Measurements from ENCODE around the gene VTN.

VTN gene

DNA sequence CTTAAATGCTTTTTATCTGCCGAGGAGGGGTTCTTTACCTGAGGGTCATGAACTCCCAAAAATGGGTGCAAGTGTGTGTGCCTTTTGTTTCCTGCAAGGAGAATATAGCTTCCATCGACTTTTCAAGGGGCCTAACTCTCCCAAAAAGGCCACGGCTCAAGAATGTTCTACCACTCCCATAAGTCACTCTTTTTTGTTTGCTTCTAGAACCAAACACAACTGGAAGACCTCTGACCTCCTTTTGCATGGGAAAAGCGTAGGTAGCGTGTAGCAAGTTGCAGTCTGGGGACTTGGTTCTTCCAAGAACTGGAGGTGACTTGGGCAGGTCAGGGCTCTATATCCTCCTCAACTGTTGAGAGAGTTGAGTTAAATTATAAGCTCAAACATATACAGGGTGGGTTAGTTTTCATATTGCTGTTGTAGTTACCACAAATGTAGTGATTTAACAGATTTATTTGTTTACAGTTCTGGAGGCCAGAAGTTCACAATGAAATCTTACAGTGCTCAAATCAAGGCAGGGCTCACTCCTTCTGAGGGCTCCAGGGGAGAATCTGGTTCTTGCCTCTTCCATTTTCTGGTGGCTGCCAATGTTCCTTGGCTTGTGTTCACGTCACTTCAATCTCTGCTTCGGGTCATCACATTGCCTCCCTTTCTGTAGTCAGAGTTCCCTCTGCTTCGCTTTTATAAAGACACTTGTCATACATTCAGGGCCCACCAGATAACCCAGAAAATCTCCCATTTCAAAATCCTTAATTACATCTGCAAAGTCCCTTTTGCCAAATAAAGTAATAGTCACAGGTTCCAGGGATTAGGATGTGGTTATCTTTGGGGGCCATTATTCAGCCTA is 49.7 kb downstream of the VTN start:
- DNase-seq (ENCODE audit: low read depth): peak; percentile 23
- TF ChIP-seq, protein P1, sequence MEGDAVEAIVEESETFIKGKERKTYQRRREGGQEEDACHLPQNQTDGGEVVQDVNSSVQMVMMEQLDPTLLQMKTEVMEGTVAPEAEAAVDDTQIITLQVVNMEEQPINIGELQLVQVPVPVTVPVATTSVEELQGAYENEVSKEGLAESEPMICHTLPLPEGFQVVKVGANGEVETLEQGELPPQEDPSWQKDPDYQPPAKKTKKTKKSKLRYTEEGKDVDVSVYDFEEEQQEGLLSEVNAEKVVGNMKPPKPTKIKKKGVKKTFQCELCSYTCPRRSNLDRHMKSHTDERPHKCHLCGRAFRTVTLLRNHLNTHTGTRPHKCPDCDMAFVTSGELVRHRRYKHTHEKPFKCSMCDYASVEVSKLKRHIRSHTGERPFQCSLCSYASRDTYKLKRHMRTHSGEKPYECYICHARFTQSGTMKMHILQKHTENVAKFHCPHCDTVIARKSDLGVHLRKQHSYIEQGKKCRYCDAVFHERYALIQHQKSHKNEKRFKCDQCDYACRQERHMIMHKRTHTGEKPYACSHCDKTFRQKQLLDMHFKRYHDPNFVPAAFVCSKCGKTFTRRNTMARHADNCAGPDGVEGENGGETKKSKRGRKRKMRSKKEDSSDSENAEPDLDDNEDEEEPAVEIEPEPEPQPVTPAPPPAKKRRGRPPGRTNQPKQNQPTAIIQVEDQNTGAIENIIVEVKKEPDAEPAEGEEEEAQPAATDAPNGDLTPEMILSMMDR (conservative IDR thresholded peaks at IDR 0.05; ENCODE audit: control insufficient read depth, insufficient read depth, low read depth, low read length): no peak
- H3K4me3 ChIP-seq (ENCODE audit: control insufficient read depth, low read depth, low read length): peak overlapping the region; percentile 88

DNA sequence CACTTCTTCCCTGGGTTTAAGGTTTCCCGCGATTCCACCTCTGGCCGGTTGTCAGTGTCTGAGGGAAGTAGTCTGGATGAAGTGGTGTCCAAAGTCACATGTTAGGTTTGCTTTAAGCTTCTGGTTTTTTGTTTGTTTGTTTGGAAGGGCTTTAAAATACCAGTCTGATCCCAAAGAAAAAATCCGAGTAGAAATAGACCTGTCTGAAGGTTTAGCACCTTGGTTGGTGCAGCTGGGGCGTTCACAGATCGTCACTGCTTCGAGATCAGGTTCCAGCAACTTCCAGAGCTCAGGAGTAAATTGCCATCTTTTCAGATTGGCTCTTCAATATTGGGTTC is 50.5 kb downstream of the VTN start:
- TF ChIP-seq, protein P1 (conservative IDR thresholded peaks at IDR 0.05; ENCODE audit: control insufficient read depth, insufficient read depth, low read depth, low read length): no peak
- peak; percentile 17 for DNase-seq (ENCODE audit: low read depth)
- peak overlapping the region; percentile 88 for H3K4me3 ChIP-seq (ENCODE audit: control insufficient read depth, low read depth, low read length)

DNA sequence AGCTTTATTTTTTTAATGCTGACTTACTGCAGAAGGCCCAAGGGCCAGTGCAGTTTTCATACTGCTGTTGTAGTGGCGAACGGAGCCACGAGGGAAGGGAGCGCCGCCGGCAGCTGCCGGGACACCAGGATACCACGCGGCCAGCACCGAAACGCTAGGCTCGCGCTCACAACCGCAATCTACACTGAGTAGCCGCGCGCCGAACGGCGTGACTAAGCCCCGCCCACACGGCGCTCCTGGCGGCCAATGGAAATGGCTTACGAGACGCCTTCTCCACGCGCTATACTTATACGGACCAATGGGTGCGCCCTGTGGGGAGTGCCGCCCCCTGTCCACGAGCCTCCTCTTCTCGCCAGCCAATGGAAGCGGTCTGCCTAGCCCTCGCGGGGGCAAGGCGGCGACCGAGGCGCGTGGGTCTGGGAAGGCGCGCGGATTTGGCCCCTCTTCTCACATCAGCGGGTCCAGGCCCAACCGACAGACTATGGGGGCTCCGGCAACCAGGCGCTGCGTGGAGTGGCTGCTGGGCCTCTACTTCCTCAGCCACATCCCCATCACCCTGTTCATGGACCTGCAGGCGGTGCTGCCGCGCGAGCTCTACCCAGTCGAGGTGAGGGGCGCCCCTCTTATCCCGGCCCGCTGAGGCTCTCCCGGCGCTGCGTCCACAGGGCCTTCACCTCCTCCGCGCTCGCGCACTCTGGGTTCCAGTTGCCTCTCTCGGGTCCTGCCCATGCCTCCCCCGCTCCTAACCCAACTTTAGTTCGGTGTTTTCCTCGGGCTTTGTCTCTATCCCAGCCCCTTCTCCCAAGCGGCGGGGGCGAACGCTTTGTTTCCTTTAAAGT is 51.1 kb downstream of the VTN start, which contains the start of gene TMEM97:
Gene TMEM97 (plus strand): TSS at position 442 of the 839 bp plus-strand sequence. CDS start 40 bp downstream, at position 482.
- H3K4me3 ChIP-seq (ENCODE audit: control insufficient read depth, low read depth, low read length): peak within 1 kb of the TSS; percentile 88
- TF ChIP-seq, protein P1 (conservative IDR thresholded peaks at IDR 0.05; ENCODE audit: control insufficient read depth, insufficient read depth, low read depth, low read length): peak; percentile 4
- DNase-seq (ENCODE audit: low read depth): peak; percentile 96

DNA sequence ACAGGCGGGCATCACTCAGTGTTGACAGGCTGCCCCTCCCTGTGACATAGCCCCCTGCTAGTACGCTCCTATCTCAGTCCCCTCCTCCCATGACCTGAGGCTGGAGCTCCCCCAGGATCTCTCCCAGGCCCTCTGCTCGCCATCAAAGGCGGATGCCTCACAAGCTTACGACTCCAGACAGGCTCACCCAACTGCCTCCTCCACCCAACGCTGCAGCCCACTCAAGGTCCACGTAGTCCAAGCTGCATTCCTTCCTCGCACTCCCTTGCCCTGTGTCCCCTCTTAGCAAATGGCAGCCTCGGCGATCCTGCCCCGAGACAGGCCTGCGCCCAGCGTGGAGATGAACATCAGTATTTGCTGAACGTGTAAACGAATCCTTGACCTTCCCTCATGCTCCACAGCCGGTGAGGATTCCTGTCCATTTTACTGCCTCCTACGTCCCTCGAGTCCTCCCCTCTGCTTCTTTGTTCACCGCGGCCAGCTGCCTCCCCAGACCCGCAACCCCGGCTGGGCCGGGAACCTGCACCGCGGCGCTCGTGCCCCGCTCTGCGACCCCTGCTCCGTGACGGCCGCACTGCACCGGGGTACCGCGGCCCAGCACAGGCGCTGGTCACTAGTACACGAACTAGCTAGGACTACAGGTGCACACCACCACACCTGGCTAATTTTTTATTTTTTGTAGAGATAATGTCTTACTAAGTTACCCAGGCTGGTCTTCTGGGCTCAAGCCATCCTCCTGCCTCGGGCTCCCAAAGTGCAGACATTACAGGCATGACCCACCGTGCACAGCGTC is 51.9 kb downstream of the VTN start:
- peak overlapping the region; percentile 88 for H3K4me3 ChIP-seq (ENCODE audit: control insufficient read depth, low read depth, low read length)
- TF ChIP-seq, protein P1 (conservative IDR thresholded peaks at IDR 0.05; ENCODE audit: control insufficient read depth, insufficient read depth, low read depth, low read length): no peak
- DNase-seq (ENCODE audit: low read depth): no peak

Data from fibroblast of mammary gland (primary cell).